Endothelial cell of umbilical vein (primary cell): ENCODE data around the gene AKNA.

Source experiments
- CTCF ChIP-seq, 2 donors: IDR thresholded peaks; 1 replicate in 1 of 2; 2 replicates in 1 of 2; pipeline ENCODE4 v1.5.1; 2011; ENCODE audit warnings: low read length in 2 of 2, mild to moderate bottlenecking in 2 of 2, moderate library complexity in 2 of 2, control low read depth in 1 of 2, inconsistent platforms in 1 of 2, low read depth in 1 of 2; ENCODE audit not compliant: insufficient read depth in 1 of 2; ENCODE audit errors: extremely low read depth in 1 of 2
- EZH2 ChIP-seq: IDR thresholded peaks from 2 replicates; pipeline ENCODE4 v1.6.1; 2012; ENCODE audit warnings: borderline replicate concordance, low read depth, mild to moderate bottlenecking, moderate library complexity, low read length, inconsistent platforms; ENCODE audit not compliant: severe bottlenecking
- POLR2A ChIP-seq: IDR thresholded peaks from 2 replicates; pipeline ENCODE4 v1.6.1; 2012; ENCODE audit warnings: low read depth, mild to moderate bottlenecking, control low read depth, low read length
- POLR2AphosphoS5 ChIP-seq: IDR thresholded peaks from 2 replicates; pipeline ENCODE4 v1.6.1; 2012; ENCODE audit warnings: low read depth, mild to moderate bottlenecking, control low read depth, low read length, moderate library complexity; ENCODE audit not compliant: insufficient read depth

GRCh38 chr9:114324492-114324891, 63.3 kb downstream of the AKNA start:
- TF ChIP-seq EZH2: no peak
- TF ChIP-seq POLR2A: no peak
- no peak for TF ChIP-seq POLR2AphosphoS5
- no peak for TF ChIP-seq CTCF (IDR thresholded peaks at IDR 0.05; ENCODE audit: extremely low read depth in 1 of 2, insufficient read depth in 1 of 2, low read depth in 1 of 2, low read length in 2 of 2)
